Large intestine (tissue), 3 donors: ENCODE data around the gene ZFR2. TPM values are rescaled to one million over a fixed set of nuclear protein-coding genes. Genes with fewer than 3 reads are reported as not detected.

Source experiments
- DNase-seq, 2 donors: peaks; one replicate each; pipeline versions ENCODE4 v3.0.0 to v3.0.0-alpha.2; 2013
- H3K27ac ChIP-seq: one replicate; pipeline ENCODE4 v1.5.1; 2013; ENCODE audit warnings: low read length
- H3K27me3 ChIP-seq: 2 replicates; pipeline ENCODE4 v1.6.1; 2013; ENCODE audit warnings: low read length; ENCODE audit not compliant: control insufficient read depth, insufficient read depth
- H3K36me3 ChIP-seq: 2 replicates; pipeline ENCODE4 v1.6.1; 2013; ENCODE audit warnings: low read length; ENCODE audit not compliant: control insufficient read depth, insufficient read depth
- H3K4me1 ChIP-seq: one replicate; pipeline ENCODE4 v1.6.1; 2013; ENCODE audit warnings: low read length; ENCODE audit not compliant: control insufficient read depth, insufficient read depth
- H3K4me3 ChIP-seq: one replicate; pipeline ENCODE4 v1.5.1; 2013; ENCODE audit warnings: low read length
- H3K9me3 ChIP-seq: one replicate; pipeline ENCODE4 v1.6.1; 2013; ENCODE audit warnings: mild to moderate bottlenecking, low read depth, low read length, moderate library complexity; ENCODE audit not compliant: control insufficient read depth
- WGBS: methylation state at CpG from one replicate; pipeline ENCODE4 v1.1.5; 2013; ENCODE audit warnings: low lambda C conversion rate; ENCODE audit not compliant: insufficient coverage; 5-methylcytosine and 5-hydroxymethylcytosine counted together
- polyA plus RNA-seq: library from polyadenylated mRNA; unstranded; fragments of 120-200 nt; gene quantifications from one replicate; pipeline ENCODE4 v1.2.1, GENCODE V29; 2013

ZFR2 gene
- polyA plus RNA-seq, 1 donor = 1.8 TPM

GRCh38 chr19:3852177-3852511 lies 16.7 kb downstream of the ZFR2 start:
- no peak for DNase-seq
- Histone ChIP-seq H3K27me3 (no peaks in the 10 kb centered on the region), H3K9me3 (peaks cover 6% of the 10 kb centered on the region)

GRCh38 chr19:3851254-3852176 lies 17.3 kb downstream of the ZFR2 start:
- Histone ChIP-seq H3K36me3 (no peaks in the 10 kb centered on the region), H3K4me3 (no peak overlapping the region), H3K4me1 (no peaks in the 10 kb centered on the region), H3K9me3 (peaks cover 6% of the 10 kb centered on the region), H3K27me3 (no peaks in the 10 kb centered on the region), H3K27ac (no peak overlapping the region)
- 100% methylated on average over 1 of the region's 11 CpGs for WGBS
- no peak for DNase-seq

More at GRCh38 chr19:3852177-3852511, 16.7 kb downstream of the ZFR2 start:
- no CpG with 5 or more reads among the region's 1 CpG for WGBS
- Histone ChIP-seq H3K36me3 (no peaks in the 10 kb centered on the region), H3K4me3 (no peak overlapping the region), H3K4me1 (no peaks in the 10 kb centered on the region), H3K27ac (no peak overlapping the region)

- 60% methylated on average over 1 of the region's 6 CpGs for WGBS
- Histone ChIP-seq H3K9me3 (peaks cover 6% of the 10 kb centered on the region), H3K4me3 (no peak overlapping the region), H3K36me3 (no peaks in the 10 kb centered on the region), H3K27ac (no peak overlapping the region), H3K27me3 (no peaks in the 10 kb centered on the region), H3K4me1 (no peaks in the 10 kb centered on the region)
- no peak for DNase-seq
Measured at GRCh38 chr19:3850320-3850972, 18.4 kb downstream of the ZFR2 start.

GRCh38 chr19:3849787-3850186 lies 19.1 kb downstream of the ZFR2 start:
- WGBS = no CpG with 5 or more reads among the region's 12 CpGs
- H3K4me3 ChIP-seq = no peak overlapping the region
- H3K36me3 ChIP-seq = no peaks in the 10 kb centered on the region
- no peak for DNase-seq
- H3K9me3 ChIP-seq = peaks cover 6% of the 10 kb centered on the region
- no peaks in the 10 kb centered on the region for H3K4me1 ChIP-seq
- no peaks in the 10 kb centered on the region for H3K27me3 ChIP-seq
- H3K27ac ChIP-seq = no peak overlapping the region

- H3K27ac ChIP-seq = no peak overlapping the region
- no CpG with 5 or more reads among the region's 5 CpGs for WGBS
- H3K36me3 ChIP-seq = no peaks in the 10 kb centered on the region
- no peaks in the 10 kb centered on the region for H3K27me3 ChIP-seq
- DNase-seq = no peak
- H3K4me1 ChIP-seq = no peaks in the 10 kb centered on the region
- H3K9me3 ChIP-seq = peaks cover 6% of the 10 kb centered on the region
- H3K4me3 ChIP-seq = no peak overlapping the region
Measured at GRCh38 chr19:3849092-3849491, 19.7 kb downstream of the ZFR2 start.

GRCh38 chr19:3844596-3844995 lies 24.2 kb downstream of the ZFR2 start:
- H3K4me1 ChIP-seq = no peaks in the 10 kb centered on the region
- no CpG with 5 or more reads among the region's 5 CpGs for WGBS
- no peak for DNase-seq
- H3K27ac ChIP-seq = no peak overlapping the region
- no peaks in the 10 kb centered on the region for H3K27me3 ChIP-seq
- H3K9me3 ChIP-seq = no peaks in the 10 kb centered on the region
- no peak overlapping the region for H3K4me3 ChIP-seq
- no peaks in the 10 kb centered on the region for H3K36me3 ChIP-seq

GRCh38 chr19:3842948-3843347 lies 25.9 kb downstream of the ZFR2 start:
- WGBS = no CpG with 5 or more reads among the region's 11 CpGs

GRCh38 chr19:3840804-3841203 lies 28.0 kb downstream of the ZFR2 start:
- H3K4me3 ChIP-seq = no peak overlapping the region
- no peaks in the 10 kb centered on the region for H3K9me3 ChIP-seq
- WGBS = no CpG with 5 or more reads among the region's 10 CpGs
- DNase-seq = no peak
- H3K27me3 ChIP-seq = no peaks in the 10 kb centered on the region
- H3K36me3 ChIP-seq = no peaks in the 10 kb centered on the region
- H3K4me1 ChIP-seq = no peaks in the 10 kb centered on the region
- H3K27ac ChIP-seq = no peak overlapping the region

More at GRCh38 chr19:3842948-3843347, 25.9 kb downstream of the ZFR2 start:
- no peak overlapping the region for H3K27ac ChIP-seq
- H3K36me3 ChIP-seq = no peaks in the 10 kb centered on the region
- H3K9me3 ChIP-seq = no peaks in the 10 kb centered on the region
- no peak for DNase-seq
- no peaks in the 10 kb centered on the region for H3K27me3 ChIP-seq
- H3K4me1 ChIP-seq = no peaks in the 10 kb centered on the region
- H3K4me3 ChIP-seq = no peak overlapping the region

- H3K36me3 ChIP-seq = no peaks in the 10 kb centered on the region
- no peaks in the 10 kb centered on the region for H3K9me3 ChIP-seq
- 54% methylated on average over 3 of the region's 13 CpGs for WGBS
- H3K4me3 ChIP-seq = no peak overlapping the region
- no peaks in the 10 kb centered on the region for H3K4me1 ChIP-seq
- no peak overlapping the region for H3K27ac ChIP-seq
- DNase-seq = no peak
- no peaks in the 10 kb centered on the region for H3K27me3 ChIP-seq
Measured at GRCh38 chr19:3839941-3840340, 28.9 kb downstream of the ZFR2 start.

GRCh38 chr19:3838661-3839060 lies 30.2 kb downstream of the ZFR2 start:
- Histone ChIP-seq H3K27ac (no peak overlapping the region), H3K36me3 (no peaks in the 10 kb centered on the region), H3K4me1 (no peaks in the 10 kb centered on the region), H3K9me3 (no peaks in the 10 kb centered on the region), H3K27me3 (no peaks in the 10 kb centered on the region), H3K4me3 (no peak overlapping the region)
- DNase-seq = no peak
- WGBS = 83% methylated on average over 1 of the region's 13 CpGs
